Mesenteric fat pad (tissue), 1 donor: ENCODE results near the gene TREM2. TPM values are rescaled to one million over a fixed set of nuclear protein-coding genes. Genes with fewer than 3 reads are reported as not detected.

ENCODE experiments used
- DNase-seq: peaks from one replicate; pipeline ENCODE4 v3.0.0-alpha.2; 2020; ENCODE audit warnings: low spot score
- total RNA-seq: library from RNA; stranded (reverse); fragmentation: NEBNext Ultra II Directional; extraction: Animal tissue kit (Norgen Biotek cat#: 25700); gene quantifications from one replicate; pipeline ENCODE4 v1.2.1, GENCODE V29; 2021
- donor health status: DM: yes; HTN: yes; CAD: no.

Gene TREM2
- total RNA-seq, 1 donor from 2014 or later: 11.0 TPM

GRCh38 chr6:41184761-41185160 lies 21.8 kb upstream of the TREM2 start:
- DNase-seq: no peak

GRCh38 chr6:41182069-41183034 lies 19.4 kb upstream of the TREM2 start:
- no peak for DNase-seq

- DNase-seq: no peak
These were observed 18.6 kb upstream of the TREM2 start for GRCh38 chr6:41181566-41181965.

- DNase-seq: no peak
These were observed 16.2 kb upstream of the TREM2 start for GRCh38 chr6:41179163-41179562.

GRCh38 chr6:41177695-41178094 lies 14.8 kb upstream of the TREM2 start:
- no peak for DNase-seq

GRCh38 chr6:41177287-41177686 lies 14.4 kb upstream of the TREM2 start:
- DNase-seq: no peak

GRCh38 chr6:41176189-41176588 lies 13.3 kb upstream of the TREM2 start:
- DNase-seq: no peak

- DNase-seq: no peak
These were observed 12.2 kb upstream of the TREM2 start for GRCh38 chr6:41175084-41175483.

GRCh38 chr6:41174610-41175009 lies 11.7 kb upstream of the TREM2 start:
- DNase-seq: no peak

GRCh38 chr6:41171908-41172307 lies 9.0 kb upstream of the TREM2 start:
- no peak for DNase-seq

GRCh38 chr6:41170547-41171160 lies 7.7 kb upstream of the TREM2 start:
- no peak for DNase-seq

GRCh38 chr6:41167173-41167963 lies 4.5 kb upstream of the TREM2 start:
- DNase-seq: no peak

GRCh38 chr6:41164551-41165120 lies 1.7 kb upstream of the TREM2 start:
- DNase-seq: no peak

- no peak for DNase-seq
These were observed 452 bp upstream of the TREM2 start for GRCh38 chr6:41163419-41163717.

- no peak for DNase-seq
These were observed 914 bp downstream of the TREM2 start for GRCh38 chr6:41161851-41162552.

GRCh38 chr6:41161380-41161779 lies 1.5 kb downstream of the TREM2 start:
- DNase-seq: no peak

GRCh38 chr6:41160933-41161332 lies 2.0 kb downstream of the TREM2 start:
- DNase-seq: no peak

GRCh38 chr6:41159415-41160082 lies 3.4 kb downstream of the TREM2 start:
- DNase-seq: no peak

- DNase-seq: no peak
These were observed 5.6 kb downstream of the TREM2 start for GRCh38 chr6:41157323-41157722.

GRCh38 chr6:41156771-41157170 lies 6.1 kb downstream of the TREM2 start:
- no peak for DNase-seq
